ENCODE measurements around the gene MAGEC3.

- TF ChIP-seq CTCF (IDR thresholded peaks at IDR 0.05): no peak
- no peak for TF ChIP-seq POLR2AphosphoS5 (IDR thresholded peaks at IDR 0.05)
- no peak for TF ChIP-seq EP300 (IDR thresholded peaks at IDR 0.05)
- TF ChIP-seq POLR2A (IDR thresholded peaks at IDR 0.05): no peak
These were observed 79.7 kb downstream of the MAGEC3 start for GRCh38 chrX:141917801-141918200.
